K562 (cell line): ENCODE data around the gene GLIS1. TPM values are rescaled to one million over a fixed set of nuclear protein-coding genes. Genes with fewer than 3 reads are reported as not detected.
A peak's percentile ranks its signal among the peaks of the same experiment; 100 is the strongest.

Experiments
- ATAC-seq: fragments of 200-7000 bp; cut with Tn5 transposase; 3 replicates; pipeline ENCODE4 v1.9.1; 2020; ENCODE audit warnings: moderate library complexity
- BruUV-seq: library from RNA; stranded (reverse); fragments of 400-500 nt; replicated peaks from 2 replicates; lab custom pipeline; 2021; lab: Mats Ljungman, UMichigan
- CTCF ChIA-PET: fragments of 300-600 bp; formaldehyde crosslinking; extraction: SDS; loops from one replicate; lab custom pipeline; 2021; ENCODE audit warnings: low intra/inter-chr PET ratio; lab: Yijun Ruan, JAX
- POLR2A ChIA-PET: fragments of 300-600, 350-650 bp; sonication (Branson Sonifier 250); formaldehyde crosslinking; extraction: SDS; loops from one replicate; lab custom pipeline; 2021; ENCODE audit warnings: antibody characterized with exemption, inconsistent platforms; lab: Yijun Ruan, JAX
- DNase-seq, 4 experiments: peaks; one replicate each; pipeline versions ENCODE4 v3.0.0 to v3.0.0-alpha.2; 2011 to 2018; ENCODE audit warnings: low spot score in 3 of 4, mixed read lengths in 3 of 4; ENCODE audit errors: extremely low read depth in 1 of 4
- FAIRE-seq: peaks from 2 replicates; lab custom pipeline; 2011; peaks lifted over from hg19 to GRCh38; lab: Jason Lieb, UNC
- H2AFZ ChIP-seq: 2 replicates; pipeline ENCODE4 v1.6.0; 2011; ENCODE audit warnings: low read depth, low read length, control low read depth, inconsistent platforms
- H3K27ac ChIP-seq: fragments of 200-600 bp; 3 replicates; pipeline ENCODE4 v1.8.0; 2011; ENCODE audit warnings: low read depth, mild to moderate bottlenecking, control low read depth, inconsistent platforms, low read length, moderate library complexity, mixed read lengths; ENCODE audit errors: extremely low read depth
- H3K27me3 ChIP-seq, 2 experiments: fragments of 300-600 bp in 1 of 2; 2 replicates in 1 of 2; 3 replicates in 1 of 2; pipeline versions ENCODE4 v1.6.0 to v1.8.0; 2011; ENCODE audit warnings: inconsistent platforms in 2 of 2, low read length in 2 of 2, mild to moderate bottlenecking in 1 of 2, mixed read lengths in 1 of 2, moderate library complexity in 1 of 2; ENCODE audit not compliant: control insufficient read depth in 2 of 2, insufficient read depth in 2 of 2
- H3K36me3 ChIP-seq: fragments of 300-600 bp; 3 replicates; pipeline ENCODE4 v1.8.0; 2011; ENCODE audit warnings: mild to moderate bottlenecking, low read length, inconsistent platforms; ENCODE audit not compliant: control insufficient read depth, insufficient read depth
- H3K4me1 ChIP-seq, 2 experiments: fragments of 200-600 bp in 1 of 2; replicated peaks in 1 of 2; 2 replicates in 1 of 2; 3 replicates in 1 of 2; pipeline versions ENCODE4 v1.5.1 to v1.8.0; 2011; ENCODE audit warnings: inconsistent platforms in 2 of 2, low read length in 2 of 2, mild to moderate bottlenecking in 1 of 2, mixed read lengths in 1 of 2, moderate library complexity in 1 of 2; ENCODE audit not compliant: control insufficient read depth in 2 of 2, insufficient read depth in 2 of 2
- H3K4me2 ChIP-seq: 2 replicates; pipeline ENCODE4 v1.6.1; 2011; ENCODE audit warnings: low read length, control low read depth, inconsistent platforms, mixed read lengths; ENCODE audit not compliant: insufficient read depth
- H3K4me3 ChIP-seq: fragments of 200-600 bp; sonication (generic), shearing (Covaris generic); 2 replicates; pipeline ENCODE4 v1.5.1; 2016; ENCODE audit warnings: control low read depth, inconsistent platforms
- H3K79me2 ChIP-seq: fragments of 200-600 bp; 3 replicates; pipeline ENCODE4 v1.8.0; 2011; ENCODE audit warnings: low read length, inconsistent platforms; ENCODE audit not compliant: control insufficient read depth, insufficient read depth
- H3K9ac ChIP-seq, 2 experiments: 2 replicates each; pipeline versions ENCODE4 v1.6.0 to v1.6.1; 2011; ENCODE audit warnings: low read depth in 2 of 2, low read length in 2 of 2, control low read depth in 1 of 2, inconsistent platforms in 1 of 2, mild to moderate bottlenecking in 1 of 2, mixed read lengths in 1 of 2; ENCODE audit not compliant: insufficient read depth in 1 of 2
- H3K9me1 ChIP-seq: one replicate; pipeline ENCODE4 v1.6.0; 2011; ENCODE audit warnings: inconsistent platforms, mild to moderate bottlenecking, low read length, moderate library complexity; ENCODE audit not compliant: control insufficient read depth, insufficient read depth
- H3K9me3 ChIP-seq: replicated peaks from 2 replicates; pipeline ENCODE4 v1.5.1; 2011; ENCODE audit warnings: low read depth, low read length, inconsistent platforms; ENCODE audit not compliant: control insufficient read depth, insufficient read depth
- H4K20me1 ChIP-seq: replicated peaks from 2 replicates; pipeline ENCODE4 v1.6.1; 2011; ENCODE audit warnings: low read length, inconsistent platforms, mixed read lengths; ENCODE audit not compliant: control insufficient read depth, insufficient read depth
- CBFA2T2 ChIP-seq: fragments of 450-650 bp; conservative IDR thresholded peaks from 2 replicates; pipeline ENCODE4 v1.6.1; 2017; ENCODE audit warnings: mild to moderate bottlenecking
- CTCF ChIP-seq, 3 experiments: IDR thresholded peaks in 2 of 3; conservative IDR thresholded peaks in 1 of 3; 2 replicates each; pipeline ENCODE4 v1.5.1; 2011 to 2012; ENCODE audit warnings: low read length in 3 of 3, mild to moderate bottlenecking in 3 of 3, control low read depth in 2 of 3, improper control_type of control experiment in 1 of 3, inconsistent platforms in 1 of 3, low read depth in 1 of 3, mixed read lengths in 1 of 3, moderate library complexity in 1 of 3; ENCODE audit not compliant: insufficient read depth in 2 of 3
- ELF2 ChIP-seq: fragments of 250-450 bp; sonication (Bioruptor Pico); IDR thresholded peaks from 2 replicates; pipeline ENCODE4 v1.5.0; 2021; ENCODE audit warnings: mild to moderate bottlenecking
- ESRRB ChIP-seq: fragments of 250-450 bp; sonication (Bioruptor Pico); IDR thresholded peaks from 2 replicates; pipeline ENCODE4 v1.5.0; 2020; ENCODE audit warnings: mild to moderate bottlenecking, moderate library complexity, borderline replicate concordance
- HMBOX1 ChIP-seq: sonication (generic); IDR thresholded peaks from 2 replicates; pipeline ENCODE4 v1.6.1; 2016
- ZNF57 ChIP-seq: fragments of 450-650 bp; formaldehyde crosslinking; IDR thresholded peaks from 2 replicates; pipeline ENCODE4 v1.4.0; 2020; ENCODE audit warnings: mild to moderate bottlenecking, moderate library complexity
- WGBS: fragments of 100-300 bp; shearing (Covaris generic); methylation state at CpG from one replicate; pipeline ENCODE4 v1.1.6; 2016; ENCODE audit warnings: low coverage, mixed read lengths; ENCODE audit not compliant: insufficient coverage; ENCODE audit errors: missing lambda C conversion rate; 5-methylcytosine and 5-hydroxymethylcytosine counted together
- in situ Hi-C: fragments of 300-500 bp; cut with MboI; formaldehyde crosslinking; loops from 4 replicates; pipeline ENCODE4 v1.15.0; 2018; ENCODE audit warnings: inconsistent platforms, mixed read lengths
- intact Hi-C: fragments of 100-400 bp; cut with micrococcal nuclease; formaldehyde crosslinking; loops from 2 replicates; pipeline ENCODE4 v1.14.2; 2022
- polyA plus RNA-seq, 8 experiments: library from polyadenylated mRNA; depleted of rRNA in 4 of 8; stranded (reverse) in 5 of 8; unstranded in 3 of 8; fragments of >200 nt; fragmentation: Nextera tagmentation in 2 of 8; fragmentation: Illumina TruSeq in 1 of 8; extraction: Ambion mirVana in 2 of 8; extraction: Trizol in 1 of 8; gene quantifications; 2 replicates each; pipeline versions ENCODE4 v1.2.1 to v1.2.3, GENCODE V29; 2011 to 2014; ENCODE audit warnings: inconsistent platforms in 1 of 8, missing spikeins in 1 of 8
- total RNA-seq, 7 experiments: library from RNA; depleted of rRNA in 6 of 7; stranded (reverse); fragments of >200 nt in 6 of 7; fragmentation: Illumina TruSeq in 2 of 7; extraction: Trizol in 2 of 7; gene quantifications; 2 replicates each; pipeline versions ENCODE4 v1.2.1 to v1.2.3, GENCODE V29; 2011 to 2021; ENCODE audit warnings: low replicate concordance in 1 of 7

The GLIS1 gene
- total and polyA plus RNA-seq, 9 of the 15 experiments (the other 6 are each of a cell fraction or from before 2014, with no cell fraction given): not detected

DNA sequence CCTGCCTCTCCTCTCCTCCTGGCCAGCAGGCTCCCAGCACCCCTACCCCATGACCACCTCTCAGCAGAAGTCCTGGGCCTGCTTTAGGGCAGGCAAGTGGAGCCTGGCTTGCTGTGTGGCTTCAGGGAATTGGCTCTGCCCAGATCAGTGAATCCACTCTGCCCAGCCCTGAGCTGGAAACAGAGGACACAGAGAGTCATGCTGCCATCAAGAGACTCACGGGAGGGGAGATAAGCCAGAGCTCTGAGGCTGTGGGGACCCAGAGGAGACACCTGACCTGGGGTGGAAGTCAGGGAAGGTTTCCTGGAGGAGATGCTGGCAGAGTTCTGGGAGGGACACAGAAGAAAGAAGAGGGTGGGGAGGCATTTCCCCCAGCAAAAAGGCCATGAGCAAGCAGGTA, 54.2 kb downstream of the GLIS1 start:
- TF ChIP-seq CBFA2T2: no peak
- no peak for TF ChIP-seq ESRRB (CRISPR knock-in tag)
- TF ChIP-seq ELF2: no peak
- WGBS: 0% methylated on average over 1 of the region's 1 CpG
- no peaks in the 10 kb centered on the region for H3K9me3 ChIP-seq
- no peak overlapping the region for H3K27ac ChIP-seq
- peaks cover 53 to 96% of the 10 kb centered on the region in 2 experiments for H3K27me3 ChIP-seq
- ATAC-seq (no peak), FAIRE-seq (no peak), DNase-seq (no peak)
- no peaks in the 10 kb centered on the region for H3K36me3 ChIP-seq
- CTCF ChIA-PET: no interaction called here
- H3K9me1 ChIP-seq: no peaks in the 10 kb centered on the region
- H4K20me1 ChIP-seq: peaks cover 32% of the 10 kb centered on the region
- no peak overlapping the region for H3K9ac ChIP-seq
- intact Hi-C loops (no loop called here), in situ Hi-C loops (no loop called here)
- no peaks in the 10 kb centered on the region for H3K79me2 ChIP-seq
- no peak overlapping the region for H2AFZ ChIP-seq
- POLR2A ChIA-PET: no interaction called here
- peaks cover 2 to 8% of the 10 kb centered on the region in 2 experiments; a peak in 2 of 5 replicates for H3K4me1 ChIP-seq
- H3K4me2 ChIP-seq: no peak overlapping the region
- no TSS peak for BruUV-seq
- no peak overlapping the region for H3K4me3 ChIP-seq

GRCh38 chr1:53683986-53684740, 54.8 kb downstream of the GLIS1 start:
- Histone ChIP-seq H3K27me3 (peaks cover 52 to 96% of the 10 kb centered on the region in 2 experiments), H3K9me1 (no peaks in the 10 kb centered on the region), H3K4me1 (peaks cover 0 to 6% of the 10 kb centered on the region in 2 experiments; a peak in 1 of 5 replicates), H4K20me1 (peaks cover 33% of the 10 kb centered on the region), H3K9ac (no peak overlapping the region), H3K9me3 (no peaks in the 10 kb centered on the region), H3K4me2 (no peak overlapping the region), H3K4me3 (no peak overlapping the region), H3K27ac (no peak overlapping the region), H3K36me3 (no peaks in the 10 kb centered on the region), H3K79me2 (no peaks in the 10 kb centered on the region), H2AFZ (no peak overlapping the region)
- WGBS: 0% methylated on average over 3 of the region's 3 CpGs
- ChIA-PET CTCF (no interaction called here), POLR2A (interaction anchor here (0.7 kb wide), 1 partner anchor 9 kb away, joined by 3 read pairs; no protein-coding TSS in a partner anchor)
- no peak for ATAC-seq
- DNase-seq: no peak
- in situ Hi-C loops (no loop called here), intact Hi-C loops (no loop called here)
- no TSS peak for BruUV-seq
- TF ChIP-seq HMBOX1: no peak
- TF ChIP-seq ZNF57 (CRISPR knock-in tag): no peak
- TF ChIP-seq CTCF (IDR thresholded peaks at IDR 0.05 in 2 of 3, conservative IDR thresholded peaks at IDR 0.05 in 1 of 3; ENCODE audit: insufficient read depth in 2 of 3, low read depth in 1 of 3, low read length in 3 of 3): peak in 1 of 3 experiments; percentile 28; a peak in 1 of 6 replicates
- FAIRE-seq: no peak
